ENCODE measurements around the gene ATXN1.
"Not testable (repeated sequence)": the region's sequence is repeated elsewhere in the genome, so short reads cannot be mapped to it uniquely, and the experiment has no call there.

ATXN1 gene

DNA sequence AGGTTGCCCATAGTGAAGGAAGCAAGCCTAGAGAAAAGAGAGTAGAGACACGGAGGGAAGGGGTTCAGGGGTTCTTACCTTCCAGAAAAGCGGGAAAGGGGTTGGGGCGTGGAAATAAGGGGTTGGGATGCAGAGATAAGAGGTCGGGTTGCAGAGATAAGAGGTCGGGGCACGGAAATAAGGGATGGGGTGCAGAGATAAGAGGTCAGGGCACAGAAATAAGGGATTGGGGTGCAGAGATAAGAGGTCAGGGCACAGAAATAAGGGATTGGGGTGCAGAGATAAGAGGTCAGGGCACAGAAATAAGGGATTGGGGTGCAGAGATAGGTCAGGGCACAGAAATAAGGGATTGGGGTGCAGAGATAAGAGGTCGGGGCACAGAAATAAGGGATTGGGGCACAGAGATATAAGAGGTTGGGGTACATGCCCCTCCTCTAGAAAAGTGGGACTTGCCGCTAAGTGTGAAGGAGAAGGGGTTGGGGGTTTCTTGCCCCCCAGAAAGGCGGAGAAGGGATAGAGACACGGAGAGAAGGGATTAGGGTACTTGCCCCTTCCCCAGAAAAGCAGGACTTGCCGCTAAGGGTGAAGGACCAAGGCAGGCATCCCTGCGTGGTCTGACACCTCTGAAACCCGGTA is 497.7 kb downstream of the ATXN1 start:
- DNase-seq, result not testable (repeated sequence)

DNA sequence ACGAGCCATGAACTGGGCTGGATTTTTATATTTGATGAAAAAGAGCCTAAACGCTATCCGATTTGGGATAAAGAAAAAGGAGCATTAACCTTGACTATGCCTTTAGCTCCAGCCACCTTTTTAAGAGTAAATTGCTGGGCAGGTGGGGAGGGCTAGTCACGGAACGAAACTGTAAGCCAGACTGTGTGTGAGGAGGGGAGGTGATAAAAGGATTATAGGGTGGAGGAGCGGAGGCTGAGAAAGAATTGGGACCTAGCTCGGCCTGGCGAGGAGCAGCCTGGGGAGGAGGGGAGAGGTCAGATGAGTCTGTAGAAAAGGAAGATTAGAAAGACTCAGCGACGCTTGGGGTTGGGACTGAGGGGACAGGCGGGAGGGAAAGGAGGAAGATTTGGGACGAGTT is 498.5 kb downstream of the ATXN1 start:
- DNase-seq, result not testable (repeated sequence)

DNA sequence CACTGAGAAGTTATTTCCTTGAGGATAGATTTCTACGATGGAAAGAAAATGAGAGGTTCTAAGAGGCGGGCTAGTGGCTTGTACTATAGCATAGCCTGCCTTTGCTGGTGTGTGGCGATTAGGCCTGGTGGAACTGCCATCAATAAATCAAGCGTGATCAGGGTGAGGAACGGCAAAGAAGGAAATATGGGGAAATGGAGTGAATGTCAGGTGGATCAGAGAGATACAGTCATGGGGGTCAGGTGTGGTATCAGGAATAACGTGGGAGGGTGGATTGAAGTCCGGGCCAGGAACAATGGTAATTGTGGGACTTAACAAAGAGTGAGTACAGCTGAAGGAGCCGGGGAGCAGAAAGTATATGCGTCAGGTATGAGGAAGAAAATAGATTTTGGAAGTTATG is 500.7 kb downstream of the ATXN1 start:
- DNase-seq, result not testable (repeated sequence)

DNA sequence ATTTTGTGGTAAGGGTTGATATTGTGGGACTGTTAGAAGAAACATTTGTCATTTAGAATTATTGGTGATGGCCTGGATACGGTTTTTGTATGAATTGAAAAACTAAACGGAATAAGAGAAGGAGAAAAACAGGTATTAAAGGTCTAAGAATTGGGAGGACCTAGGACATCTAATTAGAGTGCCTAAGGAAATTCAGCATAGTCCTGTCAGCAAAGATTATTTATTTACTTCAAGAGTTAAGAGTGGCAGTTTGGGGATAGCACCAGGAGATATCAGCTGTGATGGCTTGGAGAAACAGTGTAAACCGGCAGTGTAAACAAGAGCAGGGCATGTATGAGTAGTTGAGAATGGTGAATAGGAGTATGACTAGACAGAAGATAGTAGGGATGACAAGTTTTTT is 501.7 kb downstream of the ATXN1 start:
- DNase-seq, result not testable (repeated sequence)

DNA sequence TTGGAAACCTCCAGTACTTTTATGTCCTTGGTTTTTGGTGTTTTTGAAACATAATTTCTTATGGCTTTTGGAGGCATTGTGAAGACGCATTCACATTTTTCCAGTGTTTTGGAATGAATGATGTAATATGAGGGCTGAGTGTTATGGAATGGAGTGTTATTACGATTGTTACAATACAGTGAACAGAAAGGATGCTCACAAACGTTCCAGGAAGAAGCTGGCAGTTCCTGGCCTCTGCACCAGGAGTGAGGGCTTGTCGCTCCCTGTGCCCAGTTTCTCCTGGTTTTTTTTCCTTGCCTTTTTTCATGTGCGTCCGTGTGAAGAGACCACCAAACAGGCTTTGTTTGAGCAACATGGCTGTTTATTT is 502.6 kb downstream of the ATXN1 start:
- DNase-seq, result no peak

DNA sequence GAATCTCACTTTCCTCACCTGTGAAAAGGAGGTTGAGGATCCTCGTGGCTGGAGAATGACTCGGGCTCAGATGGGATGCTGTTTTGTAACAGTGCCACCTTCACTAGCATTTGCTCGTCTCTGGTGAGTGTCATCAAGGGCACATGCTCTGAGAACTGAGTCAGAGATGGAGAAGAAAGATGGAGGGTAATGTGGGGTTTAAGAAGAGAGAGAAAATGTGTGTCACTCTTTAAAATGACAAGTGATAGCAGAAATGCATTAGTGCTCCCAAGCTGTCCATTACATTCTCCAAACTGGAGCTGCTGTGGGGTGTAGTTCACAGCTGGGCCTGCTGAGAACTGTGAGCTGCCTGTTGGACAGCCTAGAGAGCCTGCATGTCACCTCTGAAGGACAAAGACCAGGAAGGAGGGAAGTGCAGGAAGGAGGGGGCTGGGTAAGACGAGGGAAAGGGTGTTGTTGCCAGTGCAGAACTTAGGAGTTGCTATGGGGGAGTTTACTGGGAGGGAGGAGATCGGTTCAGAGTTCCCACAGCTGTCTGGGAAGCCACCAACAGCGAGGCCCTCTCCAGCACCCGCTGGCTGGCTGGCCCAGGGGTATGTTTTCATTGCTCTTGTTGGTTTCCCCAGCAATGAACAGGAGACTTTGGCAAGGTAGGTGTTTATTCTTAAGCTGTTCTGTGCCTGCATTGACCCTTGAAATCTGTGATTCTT is 503.1 kb downstream of the ATXN1 start:
- no peak for DNase-seq

DNA sequence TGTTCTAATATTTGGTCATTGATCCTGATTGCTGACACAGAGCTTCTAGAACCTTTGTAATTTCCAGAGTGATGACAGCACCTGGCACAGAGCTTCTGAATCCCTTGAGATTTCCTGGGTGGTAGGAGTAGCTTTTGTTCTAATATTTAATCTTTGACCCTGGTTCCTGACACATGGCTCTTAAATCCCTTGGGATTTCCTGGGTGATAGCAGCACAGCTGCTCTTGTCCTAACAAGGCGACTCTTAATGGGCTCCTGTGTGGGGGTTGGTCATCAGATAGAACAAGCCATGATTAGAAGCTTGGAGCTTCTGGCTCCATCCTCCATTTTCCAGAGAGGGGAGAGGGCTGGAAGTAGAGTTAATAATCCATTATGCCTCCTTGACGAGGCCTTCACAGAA is 504.5 kb downstream of the ATXN1 start:
- DNase-seq, result no peak

DNA sequence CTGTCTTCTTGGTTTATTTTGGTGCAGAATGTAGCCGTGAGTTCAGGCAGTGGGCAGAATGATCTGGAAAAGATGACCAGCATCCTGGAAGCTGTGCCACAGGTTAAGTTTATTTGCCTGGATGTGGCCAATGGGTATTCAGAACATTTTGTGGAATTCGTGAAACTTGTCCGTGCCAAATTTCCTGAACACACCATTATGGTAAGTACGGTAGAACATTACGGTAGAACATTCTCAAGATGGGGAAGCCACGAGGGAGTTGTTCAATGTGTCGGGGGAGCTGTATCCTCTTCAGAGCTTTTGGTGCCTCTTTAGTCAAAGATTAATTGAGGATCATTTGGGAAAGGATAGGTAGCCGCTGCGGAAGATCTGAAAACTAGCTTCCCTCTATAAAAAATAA is 506.7 kb downstream of the ATXN1 start:
- no peak for DNase-seq

DNA sequence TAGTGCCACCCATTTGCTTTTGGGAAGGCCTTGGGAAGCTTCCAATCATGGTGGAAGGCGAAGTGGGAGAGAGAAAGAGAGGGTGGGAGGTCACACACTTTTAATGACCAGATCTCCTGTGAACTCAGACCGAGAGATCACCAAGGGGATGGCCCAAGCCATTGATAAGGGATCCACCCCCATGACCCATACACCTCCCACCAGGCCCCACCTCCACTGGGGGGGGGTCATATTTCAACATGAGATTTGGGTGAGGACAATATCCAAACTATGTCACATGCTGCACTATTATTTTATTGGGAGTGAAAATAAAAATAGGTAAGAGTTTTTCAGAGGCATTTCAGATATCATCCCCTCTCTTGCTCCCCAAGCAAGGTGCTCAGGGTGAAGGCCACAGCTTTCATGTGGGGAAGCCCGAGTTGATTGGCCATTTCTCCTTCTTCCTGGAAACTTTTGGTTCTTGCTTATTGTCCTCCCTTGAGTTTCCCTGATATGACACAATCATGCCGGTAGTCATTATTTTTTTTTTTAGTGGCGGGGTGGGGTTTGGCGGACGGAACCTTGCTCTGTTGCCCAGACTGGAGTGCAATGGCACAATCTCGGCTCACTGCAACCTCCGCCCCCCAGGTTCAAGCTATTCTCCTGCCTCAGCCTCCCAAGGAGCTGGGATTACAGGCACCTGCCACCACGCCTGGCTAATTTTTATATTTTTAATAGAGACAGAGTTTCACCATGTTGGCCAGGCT is 507.7 kb downstream of the ATXN1 start:
- DNase-seq, result no peak

DNA sequence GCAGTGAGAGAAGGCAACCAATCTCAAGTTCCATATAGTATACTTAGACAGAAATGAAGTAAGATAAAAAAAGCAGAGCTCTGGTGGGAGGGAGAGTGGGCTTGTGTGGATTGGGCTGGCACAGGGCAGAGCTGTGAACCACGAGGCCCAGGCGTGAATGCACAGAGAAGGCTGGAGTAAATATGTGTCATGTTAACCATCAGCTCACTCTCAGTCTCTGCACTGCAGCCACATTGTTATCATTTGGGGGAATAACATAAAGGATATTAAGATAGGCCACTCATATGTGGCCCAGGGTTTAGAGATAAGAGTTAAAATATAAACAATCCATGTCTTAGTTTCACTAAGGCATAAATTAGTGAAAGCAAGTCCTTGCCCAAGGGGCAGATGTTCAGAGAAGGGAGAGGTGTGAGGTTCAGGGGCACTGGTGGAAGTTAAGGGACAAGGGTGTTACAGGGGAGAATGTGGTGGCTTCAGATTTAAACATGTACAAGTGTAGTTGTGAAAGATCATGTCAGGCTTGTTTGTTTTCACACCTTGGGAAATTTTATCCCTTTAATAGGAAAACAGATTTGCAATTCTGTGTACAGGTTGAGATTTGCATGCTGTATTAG is 508.5 kb downstream of the ATXN1 start:
- DNase-seq, result no peak

DNA sequence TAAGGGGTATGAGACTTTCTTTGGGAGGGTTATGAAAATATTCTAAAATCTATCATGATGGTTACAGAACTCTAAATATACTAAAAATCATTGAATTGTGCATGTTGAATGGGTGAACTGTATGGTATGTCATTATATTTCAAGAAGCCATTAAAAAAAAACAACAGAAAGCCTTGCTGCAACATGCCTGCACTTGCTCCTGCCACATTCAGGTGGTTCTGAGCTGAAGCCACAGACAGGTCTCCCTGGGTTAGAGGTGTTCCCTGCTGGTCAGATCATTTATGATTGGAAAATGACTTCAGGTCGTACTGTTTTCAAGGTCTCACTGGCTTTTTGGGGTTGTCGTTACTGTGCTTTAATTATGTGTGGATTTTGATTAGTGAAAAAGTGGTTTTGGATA is 509.6 kb downstream of the ATXN1 start:
- no peak for DNase-seq

DNA sequence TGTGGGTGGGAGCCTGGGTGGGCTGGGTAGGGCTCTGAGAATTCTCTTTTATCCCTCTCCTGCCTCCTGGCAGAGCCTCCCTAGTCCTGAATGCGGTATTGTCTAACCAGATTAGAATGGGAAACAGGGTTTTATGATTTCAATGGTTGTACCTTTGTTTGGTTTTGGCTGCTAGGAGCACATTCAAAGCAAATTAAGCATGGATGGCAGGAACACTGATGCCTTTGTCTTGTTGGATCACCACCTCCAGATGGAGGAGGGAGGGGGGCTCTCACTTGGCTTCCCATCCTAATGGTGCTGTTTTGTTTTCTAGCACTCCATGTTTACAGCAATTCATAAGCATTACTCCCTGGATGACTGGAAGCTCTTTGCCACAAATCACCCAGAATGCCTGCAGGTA is 511.3 kb downstream of the ATXN1 start:
- no peak for DNase-seq
